ENCODE results near the gene EPHA10. TPM values are rescaled to one million over a fixed set of nuclear protein-coding genes. Genes with fewer than 3 reads are reported as not detected.
A peak's percentile ranks its signal among the peaks of the same experiment; 100 is the strongest.

EPHA10 gene
- not detected for polyA plus RNA-seq

DNA sequence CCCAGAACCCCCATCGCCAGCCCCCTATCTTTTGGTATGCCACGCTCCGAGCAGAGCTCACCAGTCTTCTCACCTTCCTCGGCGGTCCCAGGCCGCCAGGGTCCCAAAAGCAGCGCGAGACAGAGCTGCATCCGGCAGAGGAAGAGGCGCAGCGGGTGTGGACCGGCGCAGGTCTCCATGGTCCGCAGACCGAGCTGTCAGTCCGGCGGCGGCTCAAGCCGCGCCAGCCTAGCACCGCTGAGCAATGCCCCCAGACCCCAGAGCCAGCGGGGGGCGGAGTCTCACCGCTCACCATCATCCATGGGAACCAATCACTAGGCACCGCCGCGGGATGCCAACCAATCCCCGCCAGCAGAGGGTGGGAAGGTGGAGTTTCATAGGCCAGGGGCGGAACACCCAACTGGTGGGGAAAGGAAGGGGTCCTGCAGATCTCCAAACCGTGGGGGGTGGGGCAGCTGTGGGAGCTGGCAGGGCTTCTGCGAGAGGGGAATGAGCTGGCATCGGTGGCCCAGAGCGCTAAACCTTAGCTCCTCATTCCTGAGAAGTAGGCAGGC lies at the start of gene EPHA10:
EPHA10 (minus strand) TSS at position 233 of the 554 bp plus-strand sequence; CDS start at position 179, 54 bp downstream.
- no peak within 1 kb of the TSS for H3K27ac Mint-ChIP-seq
- H3K36me3 Mint-ChIP-seq: no peaks in the 10 kb centered on the region
- H3K4me3 Mint-ChIP-seq: peak within 1 kb of the TSS in 2 of 5 donors; percentile 21 to 44
- H3K4me1 Mint-ChIP-seq: peaks cover 0 to 6% of the 10 kb centered on the region in 2 donors
- H3K9me3 Mint-ChIP-seq: peaks cover 0 to 6% (median under 1%) of the 10 kb centered on the region in 6 donors
- peaks cover 19 to 38% (median 24%) of the 10 kb centered on the region in 3 donors for H3K27me3 Mint-ChIP-seq (ENCODE audit: low read depth in 3 of 3)
- DNase-seq: no peak

DNA sequence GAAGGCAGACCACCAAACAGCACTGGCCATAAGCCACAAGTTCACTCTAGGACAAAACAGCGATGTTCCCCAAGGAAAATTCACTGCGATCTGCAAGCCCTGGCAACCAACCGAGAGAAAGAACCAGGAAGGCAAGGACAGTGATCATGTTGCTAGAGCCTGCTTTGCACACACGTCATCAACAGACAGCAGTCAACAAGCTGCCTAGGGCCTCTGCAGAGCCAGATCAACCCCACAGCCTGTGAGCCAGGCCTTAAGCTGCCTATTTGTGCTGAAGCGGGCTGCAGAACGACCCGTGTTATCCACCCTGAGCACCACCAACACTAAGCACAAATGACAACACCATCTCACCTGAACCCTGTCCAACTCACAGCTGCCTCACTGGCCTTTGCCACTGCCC lies 49.3 kb upstream of the EPHA10 start:
- H3K27ac Mint-ChIP-seq: peak overlapping the region in 1 of 6 donors; percentile 29
- no peak overlapping the region for H3K4me3 Mint-ChIP-seq
- DNase-seq: no peak
- H3K4me1 Mint-ChIP-seq: peaks cover 8 to 11% of the 10 kb centered on the region in 2 donors
- H3K27me3 Mint-ChIP-seq (ENCODE audit: low read depth in 3 of 3): peaks cover 0 to 3% (median 1%) of the 10 kb centered on the region in 3 donors
- peaks cover 0 to 9% (median 0%) of the 10 kb centered on the region in 3 donors for H3K36me3 Mint-ChIP-seq
- H3K9me3 Mint-ChIP-seq: no peaks in the 10 kb centered on the region

DNA sequence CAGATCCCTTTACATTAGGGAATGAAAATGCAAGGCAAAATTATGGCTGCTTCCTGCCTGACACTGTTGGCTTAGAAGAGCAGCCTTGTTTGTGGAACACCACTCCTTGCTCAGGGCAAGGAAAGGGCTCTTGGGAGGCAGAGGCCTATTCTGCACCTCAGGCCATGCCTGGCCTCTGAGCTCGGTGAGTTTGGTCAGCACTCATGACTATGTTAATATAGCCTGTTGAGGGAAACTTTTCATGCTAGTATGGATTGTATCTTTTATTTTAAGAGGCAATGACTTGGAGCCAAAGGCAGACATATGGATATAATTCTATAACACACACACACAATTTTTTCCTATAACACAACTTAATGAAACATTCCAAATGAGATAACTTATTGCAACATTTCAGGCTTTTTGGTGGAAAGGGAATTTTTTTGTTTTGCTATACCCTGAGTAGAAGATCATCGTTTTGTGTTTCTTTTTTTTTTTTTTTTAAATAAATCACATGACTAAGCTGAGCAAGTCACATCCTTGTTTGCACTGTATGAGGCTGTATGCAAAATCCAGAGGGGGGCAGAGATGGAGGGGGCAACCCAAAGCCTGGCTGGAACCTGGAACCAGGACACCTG lies 48.7 kb upstream of the EPHA10 start:
- Mint-ChIP-seq H3K36me3 (peaks cover 0 to 9% (median 0%) of the 10 kb centered on the region in 3 donors), H3K27me3 (ENCODE audit: low read depth in 3 of 3) (peaks cover 0 to 3% (median 3%) of the 10 kb centered on the region in 3 donors), H3K9me3 (no peaks in the 10 kb centered on the region), H3K4me3 (no peak overlapping the region), H3K4me1 (peaks cover 14 to 17% of the 10 kb centered on the region in 2 donors), H3K27ac (peak overlapping the region in 2 of 6 donors; percentile 34 to 49)
- no peak for DNase-seq

DNA sequence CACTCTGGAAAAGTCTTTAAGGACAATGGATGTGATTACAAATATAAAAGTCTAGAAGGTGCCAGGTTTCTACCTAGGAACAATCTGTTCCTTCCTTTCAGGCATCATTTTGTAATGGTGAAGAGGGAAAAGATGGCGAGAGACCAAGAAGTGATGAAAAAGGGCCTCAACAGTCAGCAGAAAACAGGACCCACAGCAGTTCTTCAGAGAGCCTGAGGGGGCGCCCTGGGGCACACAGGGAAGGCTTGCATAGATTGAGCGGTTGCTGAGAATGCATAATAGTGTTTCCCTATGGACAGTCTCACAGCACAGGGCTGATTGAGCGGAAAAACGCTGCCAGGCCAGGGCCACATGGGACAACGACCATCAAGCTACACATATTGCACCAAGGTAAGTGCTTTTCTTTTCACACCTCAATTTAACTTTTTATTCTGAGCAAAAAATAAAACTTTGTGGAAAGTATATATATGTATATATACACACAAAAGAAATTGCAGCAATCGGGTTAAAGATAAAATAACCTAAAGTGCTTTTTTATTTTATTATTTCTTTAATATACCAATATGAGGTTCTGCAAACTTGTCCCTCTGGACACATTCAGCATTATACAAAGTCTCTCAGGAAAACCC lies 46.2 kb upstream of the EPHA10 start:
- Mint-ChIP-seq H3K9me3 (no peaks in the 10 kb centered on the region), H3K4me3 (no peak overlapping the region), H3K27me3 (ENCODE audit: low read depth in 3 of 3) (peaks cover 0 to 4% (median 4%) of the 10 kb centered on the region in 3 donors), H3K4me1 (peaks cover 26 to 28% of the 10 kb centered on the region in 2 donors), H3K36me3 (peaks cover 0 to 9% (median 0%) of the 10 kb centered on the region in 3 donors), H3K27ac (peak overlapping the region in 5 of 6 donors; percentile 5 to 76 (median 53))
- peak; percentile 45 to 60 (median 57) for DNase-seq

DNA sequence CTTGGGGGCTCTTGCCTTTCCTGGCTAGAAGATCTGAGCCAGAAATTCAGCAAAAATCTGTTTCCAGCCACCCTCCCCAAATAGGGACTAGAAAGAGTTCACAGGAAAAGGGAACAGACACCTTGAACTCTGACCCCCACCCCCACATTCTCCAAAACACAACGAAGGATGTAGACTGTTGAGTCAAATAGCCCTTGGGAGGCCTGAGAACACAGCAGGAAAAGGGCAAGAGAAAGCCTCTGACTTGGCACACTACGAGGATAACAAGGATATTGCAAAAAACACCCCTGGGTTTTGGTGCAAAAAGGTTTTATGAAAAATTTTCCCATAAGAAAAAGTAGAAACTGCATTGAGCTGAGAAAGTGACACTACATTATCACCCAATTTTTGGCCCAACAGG lies 45.0 kb upstream of the EPHA10 start:
- Mint-ChIP-seq H3K4me1 (peaks cover 30 to 40% of the 10 kb centered on the region in 2 donors), H3K27me3 (ENCODE audit: low read depth in 3 of 3) (peaks cover 0 to 4% (median 2%) of the 10 kb centered on the region in 3 donors), H3K9me3 (no peaks in the 10 kb centered on the region), H3K4me3 (peak overlapping the region in 3 of 5 donors; percentile 29 to 42 (median 33)), H3K27ac (peak overlapping the region in 3 of 6 donors; percentile 2 to 59 (median 38)), H3K36me3 (peaks cover 3 to 12% (median 3%) of the 10 kb centered on the region in 3 donors)
- no peak for DNase-seq

DNA sequence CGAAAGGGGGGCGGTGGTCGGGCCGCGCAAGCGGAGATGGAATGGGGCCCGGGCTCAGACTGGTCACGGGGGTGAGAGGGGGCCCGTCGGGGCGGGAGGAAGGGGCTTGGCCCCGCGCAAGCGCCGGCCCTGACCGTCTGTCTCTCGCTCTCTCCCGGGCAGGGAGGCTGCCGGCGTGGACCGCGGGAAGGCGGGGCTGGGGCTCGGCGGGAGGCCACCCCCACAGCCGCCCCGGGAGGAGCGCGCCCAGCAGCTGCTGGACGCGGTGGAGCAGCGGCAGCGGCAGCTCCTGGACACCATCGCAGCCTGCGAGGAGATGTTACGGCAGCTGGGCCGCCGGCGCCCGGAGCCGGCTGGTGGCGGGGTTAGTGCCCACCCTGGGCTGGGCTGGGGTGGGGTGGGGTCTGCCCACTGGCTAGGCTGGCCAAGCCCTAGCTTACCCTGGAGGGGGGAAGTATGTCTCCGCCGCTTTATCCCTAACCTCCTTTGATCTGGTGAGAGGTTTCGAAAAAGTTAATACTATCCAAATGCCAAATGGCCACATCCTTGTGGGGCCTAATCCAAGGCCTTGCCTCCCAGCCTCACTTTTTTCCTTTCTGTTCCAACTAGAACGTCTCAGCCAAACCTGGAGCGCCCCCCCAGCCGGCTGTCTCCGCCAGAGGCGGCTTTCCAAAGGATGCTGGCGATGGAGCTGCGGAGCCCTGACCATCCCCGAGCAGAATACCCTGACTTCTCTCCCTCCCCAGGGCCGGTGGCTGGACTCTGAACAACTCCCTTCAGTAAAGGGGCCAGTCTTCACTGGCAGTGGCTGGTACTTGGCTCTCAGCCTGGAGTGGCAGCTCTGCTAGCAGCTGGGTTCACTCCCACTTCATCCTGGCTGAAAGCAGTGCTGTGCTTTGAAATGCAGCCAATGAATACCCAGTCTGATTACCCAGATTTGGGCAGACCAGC lies 43.7 kb upstream of the EPHA10 start:
- DNase-seq: no peak
- peaks cover 0 to 5% (median 5%) of the 10 kb centered on the region in 3 donors for H3K27me3 Mint-ChIP-seq (ENCODE audit: low read depth in 3 of 3)
- peak overlapping the region; percentile 94 to 96 (median 94) for H3K4me3 Mint-ChIP-seq
- H3K36me3 Mint-ChIP-seq: peaks cover 8 to 15% (median 8%) of the 10 kb centered on the region in 3 donors
- H3K4me1 Mint-ChIP-seq: peaks cover 34 to 48% of the 10 kb centered on the region in 2 donors
- peak overlapping the region; percentile 88 to 98 (median 94) for H3K27ac Mint-ChIP-seq
- H3K9me3 Mint-ChIP-seq: no peaks in the 10 kb centered on the region

DNA sequence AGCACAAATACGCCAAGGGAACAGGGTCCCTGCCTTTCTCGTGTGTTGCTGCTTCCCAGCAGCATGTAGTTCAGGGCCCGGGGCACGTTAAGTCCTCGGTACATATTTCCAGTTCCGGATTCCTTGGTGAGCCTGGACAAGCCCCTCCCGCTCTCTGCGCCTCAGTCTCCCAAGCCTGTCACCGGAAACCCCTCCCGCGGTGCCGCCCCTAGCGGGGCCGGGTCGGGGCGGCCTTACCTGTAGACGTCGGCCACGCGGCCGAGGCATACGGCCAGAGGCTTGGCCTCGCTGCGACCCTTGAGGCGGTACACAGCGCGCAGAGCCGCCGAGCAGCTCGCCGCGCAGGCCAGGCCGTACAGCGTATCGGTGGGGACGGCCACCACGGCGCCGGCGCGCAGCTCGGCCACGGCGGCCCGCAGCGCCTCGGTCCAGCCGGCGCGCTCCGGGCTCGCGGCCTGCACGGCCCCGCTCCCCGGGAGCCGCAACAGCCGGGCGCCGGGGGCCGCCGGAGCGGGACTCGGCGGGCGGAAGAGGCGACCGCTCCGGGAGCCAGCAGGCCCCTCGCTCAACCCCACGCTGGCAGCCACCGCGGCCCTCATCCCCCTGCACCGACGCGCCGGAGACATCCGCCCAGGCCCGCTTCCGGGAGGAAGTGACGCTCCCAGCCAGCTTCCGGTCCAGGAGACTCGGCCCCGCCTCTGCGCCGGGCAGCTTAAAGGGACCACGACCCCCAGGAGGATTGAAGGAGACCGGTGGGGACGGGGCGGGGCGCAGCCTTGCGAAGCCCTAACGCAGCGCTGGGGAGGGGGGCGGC lies 42.8 kb upstream of the EPHA10 start, which contains the start of the genes C1orf122 and YRDC:
C1orf122 (plus strand) TSS at position 236 of the 814 bp plus-strand sequence. CDS start 615 bp downstream, outside the sequence.
YRDC (minus strand) TSS at position 654 of the 814 bp plus-strand sequence; CDS start at position 626, 28 bp downstream.
- H3K36me3 Mint-ChIP-seq: peaks cover 9 to 21% (median 12%) of the 10 kb centered on the region in 3 donors
- DNase-seq: peak; percentile 89 to 91 (median 91)
- H3K27ac Mint-ChIP-seq: peak within 1 kb of the TSS; percentile 88 to 98 (median 94)
- H3K4me1 Mint-ChIP-seq: peaks cover 34 to 48% of the 10 kb centered on the region in 2 donors
- H3K9me3 Mint-ChIP-seq: no peaks in the 10 kb centered on the region
- H3K4me3 Mint-ChIP-seq: peak within 1 kb of the TSS; percentile 94 to 96 (median 94)
- peaks cover 0 to 5% (median 5%) of the 10 kb centered on the region in 3 donors for H3K27me3 Mint-ChIP-seq (ENCODE audit: low read depth in 3 of 3)

DNA sequence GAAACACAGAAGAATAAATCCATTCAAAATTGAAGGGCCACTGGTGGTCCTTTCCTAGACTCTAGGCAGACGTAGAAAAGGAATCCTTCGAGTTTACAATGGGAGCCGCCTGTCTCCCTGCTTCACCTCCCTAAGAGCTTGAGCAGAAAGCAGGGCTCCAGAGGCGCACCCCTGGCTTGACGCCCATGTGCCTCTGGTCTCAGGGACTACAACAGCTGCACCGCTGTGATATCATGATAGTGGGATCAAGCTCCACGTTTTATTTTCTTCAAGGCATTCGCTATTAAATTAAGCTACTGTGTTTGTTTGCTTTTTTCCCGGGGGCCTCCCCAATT lies 42.3 kb upstream of the EPHA10 start:
- H3K9me3 Mint-ChIP-seq: no peaks in the 10 kb centered on the region
- peak overlapping the region; percentile 76 to 95 (median 88) for H3K27ac Mint-ChIP-seq
- DNase-seq: no peak
- peaks cover 34 to 48% of the 10 kb centered on the region in 2 donors for H3K4me1 Mint-ChIP-seq
- H3K27me3 Mint-ChIP-seq (ENCODE audit: low read depth in 3 of 3): peaks cover 3 to 7% (median 5%) of the 10 kb centered on the region in 3 donors
- peaks cover 11 to 27% (median 15%) of the 10 kb centered on the region in 3 donors for H3K36me3 Mint-ChIP-seq
- H3K4me3 Mint-ChIP-seq: peak overlapping the region; percentile 82 to 87 (median 83)

DNA sequence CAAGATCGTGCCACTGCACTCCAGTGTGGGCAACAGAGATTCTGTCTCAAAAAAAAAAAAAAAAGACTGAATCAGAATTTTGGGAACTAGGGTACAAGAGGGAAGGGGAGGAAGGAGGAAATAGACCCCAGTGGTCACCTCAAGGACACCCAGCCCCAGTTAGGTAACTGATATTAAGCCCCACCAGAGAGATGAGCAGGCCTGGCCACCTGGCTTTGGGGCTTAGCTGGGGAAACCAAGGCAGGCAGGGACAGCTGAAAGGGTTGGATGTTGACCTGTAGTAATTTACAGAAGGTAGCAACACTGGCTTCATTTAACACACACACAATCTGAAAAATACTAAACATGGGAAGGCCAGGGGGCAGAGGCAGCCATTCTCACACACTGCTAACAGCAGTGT lies 37.5 kb upstream of the EPHA10 start:
- peak overlapping the region in 1 of 6 donors; percentile 67 for H3K27ac Mint-ChIP-seq
- H3K27me3 Mint-ChIP-seq (ENCODE audit: low read depth in 3 of 3): peaks cover 3% of the 10 kb centered on the region in 3 donors
- H3K4me3 Mint-ChIP-seq: no peak overlapping the region
- H3K4me1 Mint-ChIP-seq: peaks cover 17 to 30% of the 10 kb centered on the region in 2 donors
- H3K36me3 Mint-ChIP-seq: peaks cover 15 to 42% (median 19%) of the 10 kb centered on the region in 3 donors
- DNase-seq: no peak
- H3K9me3 Mint-ChIP-seq: no peaks in the 10 kb centered on the region

DNA sequence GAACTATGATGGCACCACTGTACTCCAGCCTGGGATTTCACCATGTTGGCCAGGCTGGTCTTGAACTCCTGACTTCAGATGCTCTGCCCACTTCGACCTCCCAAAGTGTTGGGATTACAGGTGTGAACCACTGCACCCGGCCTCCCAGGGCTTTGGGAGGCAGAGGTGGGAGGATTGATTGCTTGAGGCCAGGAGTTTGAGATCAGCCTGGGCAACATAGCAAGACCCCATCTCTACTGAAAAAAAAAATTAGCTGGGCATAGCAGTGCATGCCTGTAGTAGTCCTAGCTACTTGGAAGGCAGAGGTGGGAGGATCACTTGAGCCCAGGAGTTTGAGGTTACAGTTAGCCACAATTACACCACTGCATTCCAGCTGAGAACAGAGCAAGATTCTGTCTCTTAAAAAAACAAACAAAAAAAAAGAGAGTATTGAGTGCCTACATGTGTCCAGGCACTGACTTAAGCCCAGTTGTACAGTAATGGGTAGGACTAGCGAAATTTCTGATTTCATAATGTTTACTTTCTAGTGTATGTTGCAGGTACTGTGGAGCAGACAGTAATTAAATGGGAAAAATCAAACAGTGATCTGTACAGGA lies 32.9 kb upstream of the EPHA10 start:
- H3K9me3 Mint-ChIP-seq: no peaks in the 10 kb centered on the region
- H3K4me3 Mint-ChIP-seq: no peak overlapping the region
- peaks cover 13 to 16% of the 10 kb centered on the region in 2 donors for H3K4me1 Mint-ChIP-seq
- peaks cover 4 to 21% (median 11%) of the 10 kb centered on the region in 3 donors for H3K36me3 Mint-ChIP-seq
- no peak overlapping the region for H3K27ac Mint-ChIP-seq
- peaks cover 0 to 11% (median 10%) of the 10 kb centered on the region in 3 donors for H3K27me3 Mint-ChIP-seq (ENCODE audit: low read depth in 3 of 3)
- no peak for DNase-seq

DNA sequence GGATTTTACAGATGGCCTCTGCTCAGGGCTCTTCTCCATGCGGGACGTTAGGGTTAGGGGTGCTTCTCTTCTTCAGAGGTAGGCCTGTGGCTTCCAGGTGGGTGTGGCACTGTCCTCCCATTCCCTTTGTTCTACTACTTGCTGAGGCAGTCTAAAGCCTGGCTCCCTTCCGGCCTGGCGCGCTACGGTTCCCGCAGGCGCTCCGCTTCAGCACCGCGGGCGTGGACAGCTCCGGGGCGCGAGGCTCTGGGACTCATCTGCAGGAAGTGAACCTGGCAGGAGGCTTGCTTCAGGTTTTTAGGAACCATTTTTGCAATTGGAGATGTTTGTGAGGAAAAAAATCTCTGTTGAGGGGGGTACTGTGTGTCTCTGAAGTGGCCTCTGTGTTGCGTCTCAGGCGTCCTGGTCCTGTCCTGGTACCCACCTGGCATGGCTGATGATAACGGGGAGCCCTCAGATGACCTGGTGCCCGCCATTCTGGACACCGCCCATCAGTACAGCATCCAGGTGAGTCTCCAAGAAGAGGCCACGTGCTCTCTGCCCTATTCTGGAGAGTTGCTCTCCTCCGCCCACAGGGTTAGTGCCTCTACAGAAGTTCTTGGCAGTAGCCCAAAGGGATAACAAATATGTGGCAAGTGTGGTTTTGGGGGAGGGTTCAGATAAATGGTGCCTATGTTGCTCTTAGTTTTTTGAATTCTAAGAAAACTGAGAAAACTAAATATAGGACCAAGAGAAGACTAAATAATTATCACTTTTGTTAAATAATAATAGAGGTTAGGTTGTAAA lies 30.6 kb upstream of the EPHA10 start:
- DNase-seq: peak; percentile 23 to 28 (median 28)
- peaks cover 13 to 16% of the 10 kb centered on the region in 2 donors for H3K4me1 Mint-ChIP-seq
- no peaks in the 10 kb centered on the region for H3K9me3 Mint-ChIP-seq
- H3K36me3 Mint-ChIP-seq: peaks cover 0 to 11% (median 7%) of the 10 kb centered on the region in 3 donors
- peak overlapping the region; percentile 69 to 78 (median 71) for H3K4me3 Mint-ChIP-seq
- peaks cover 2 to 11% (median 9%) of the 10 kb centered on the region in 3 donors for H3K27me3 Mint-ChIP-seq (ENCODE audit: low read depth in 3 of 3)
- no peak overlapping the region for H3K27ac Mint-ChIP-seq
